Umbilical cord (tissue), 2 donors: ENCODE measurements around the gene KCNIP3. TPM values are rescaled to one million over a fixed set of nuclear protein-coding genes. Genes with fewer than 3 reads are reported as not detected.

ENCODE experiments used
- DNase-seq: peaks from one replicate; pipeline ENCODE4 v3.0.0-alpha.2; 2015; ENCODE audit warnings: low spot score
- total RNA-seq: library from RNA; depleted of rRNA; stranded (reverse); fragments of >200 nt; gene quantifications from one replicate; pipeline ENCODE4 v1.2.3, GENCODE V29; 2014; ENCODE audit warnings: low replicate concordance; ENCODE audit not compliant: insufficient read depth

KCNIP3 gene
- total RNA-seq, 1 donor from 2014 or later, result 12.5 TPM

- DNase-seq, result no peak
Observed at GRCh38 chr2:95327861-95328260, 30.7 kb downstream of the KCNIP3 start.

- peak; percentile 65 for DNase-seq
Observed at GRCh38 chr2:95328358-95329125, 31.4 kb downstream of the KCNIP3 start.

GRCh38 chr2:95329401-95329800 lies 32.3 kb downstream of the KCNIP3 start:
- no peak for DNase-seq

- DNase-seq, result no peak
Observed at GRCh38 chr2:95329891-95330793, 33.0 kb downstream of the KCNIP3 start.

GRCh38 chr2:95330794-95331338 lies 33.7 kb downstream of the KCNIP3 start:
- no peak for DNase-seq

- no peak for DNase-seq
Observed at GRCh38 chr2:95331606-95332005, 34.5 kb downstream of the KCNIP3 start.

GRCh38 chr2:95332036-95332435 lies 34.9 kb downstream of the KCNIP3 start:
- no peak for DNase-seq

GRCh38 chr2:95333056-95333455 lies 35.9 kb downstream of the KCNIP3 start:
- DNase-seq, result no peak

GRCh38 chr2:95333888-95334338 lies 36.8 kb downstream of the KCNIP3 start:
- DNase-seq, result peak; percentile 78

- DNase-seq, result no peak
Observed at GRCh38 chr2:95334916-95335641, 37.9 kb downstream of the KCNIP3 start.

GRCh38 chr2:95336406-95336805 lies 39.3 kb downstream of the KCNIP3 start:
- no peak for DNase-seq

- DNase-seq, result no peak
Observed at GRCh38 chr2:95337829-95338228, 40.7 kb downstream of the KCNIP3 start.

GRCh38 chr2:95342556-95343320 lies 45.6 kb downstream of the KCNIP3 start:
- no peak for DNase-seq

- no peak for DNase-seq
Observed at GRCh38 chr2:95343429-95344214, 46.5 kb downstream of the KCNIP3 start.

- DNase-seq, result no peak
Observed at GRCh38 chr2:95344215-95344583, 47.1 kb downstream of the KCNIP3 start.

GRCh38 chr2:95344656-95345055 lies 47.5 kb downstream of the KCNIP3 start:
- DNase-seq, result no peak

GRCh38 chr2:95345081-95345562 lies 48.0 kb downstream of the KCNIP3 start:
- no peak for DNase-seq

- DNase-seq, result peak; percentile 86
Observed at GRCh38 chr2:95345563-95346230, 48.5 kb downstream of the KCNIP3 start.

- DNase-seq, result peak; percentile 70
Observed at GRCh38 chr2:95346231-95346737, 49.1 kb downstream of the KCNIP3 start.
